Coronary artery (tissue), 2 donors: ENCODE measurements around the gene MTMR3.

Source experiments
- DNase-seq: peaks from one replicate; pipeline ENCODE4 v3.0.0-alpha.2; 2017; ENCODE audit warnings: low spot score
- H3K27ac ChIP-seq, 2 donors: fragments of 200-600 bp; sonication (generic); one replicate each; pipeline ENCODE4 v1.5.1; 2016 to 2019
- H3K4me3 ChIP-seq: fragments of 200-600 bp; sonication (generic); 2 replicates; pipeline ENCODE4 v1.5.1; 2016; ENCODE audit warnings: mild to moderate bottlenecking, moderate library complexity
- TF ChIP-seq, protein P1 (sequence below): fragments of 200-600 bp; sonication (generic); IDR thresholded peaks from one replicate; pipeline ENCODE4 v1.5.1; 2019; ENCODE audit warnings: antibody characterized with exemption

MTMR3 gene

GRCh38 chr22:29933619-29934018 lies 50.6 kb downstream of the MTMR3 start:
- Histone ChIP-seq H3K4me3 (no peak overlapping the region), H3K27ac (no peak overlapping the region)
- no peak for DNase-seq
- TF ChIP-seq, protein P1, sequence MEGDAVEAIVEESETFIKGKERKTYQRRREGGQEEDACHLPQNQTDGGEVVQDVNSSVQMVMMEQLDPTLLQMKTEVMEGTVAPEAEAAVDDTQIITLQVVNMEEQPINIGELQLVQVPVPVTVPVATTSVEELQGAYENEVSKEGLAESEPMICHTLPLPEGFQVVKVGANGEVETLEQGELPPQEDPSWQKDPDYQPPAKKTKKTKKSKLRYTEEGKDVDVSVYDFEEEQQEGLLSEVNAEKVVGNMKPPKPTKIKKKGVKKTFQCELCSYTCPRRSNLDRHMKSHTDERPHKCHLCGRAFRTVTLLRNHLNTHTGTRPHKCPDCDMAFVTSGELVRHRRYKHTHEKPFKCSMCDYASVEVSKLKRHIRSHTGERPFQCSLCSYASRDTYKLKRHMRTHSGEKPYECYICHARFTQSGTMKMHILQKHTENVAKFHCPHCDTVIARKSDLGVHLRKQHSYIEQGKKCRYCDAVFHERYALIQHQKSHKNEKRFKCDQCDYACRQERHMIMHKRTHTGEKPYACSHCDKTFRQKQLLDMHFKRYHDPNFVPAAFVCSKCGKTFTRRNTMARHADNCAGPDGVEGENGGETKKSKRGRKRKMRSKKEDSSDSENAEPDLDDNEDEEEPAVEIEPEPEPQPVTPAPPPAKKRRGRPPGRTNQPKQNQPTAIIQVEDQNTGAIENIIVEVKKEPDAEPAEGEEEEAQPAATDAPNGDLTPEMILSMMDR = no peak

- Histone ChIP-seq H3K27ac (no peak overlapping the region), H3K4me3 (no peak overlapping the region)
- TF ChIP-seq, protein P1 = no peak
- DNase-seq = no peak
Observed at GRCh38 chr22:29934596-29934995, 51.6 kb downstream of the MTMR3 start.

DNA sequence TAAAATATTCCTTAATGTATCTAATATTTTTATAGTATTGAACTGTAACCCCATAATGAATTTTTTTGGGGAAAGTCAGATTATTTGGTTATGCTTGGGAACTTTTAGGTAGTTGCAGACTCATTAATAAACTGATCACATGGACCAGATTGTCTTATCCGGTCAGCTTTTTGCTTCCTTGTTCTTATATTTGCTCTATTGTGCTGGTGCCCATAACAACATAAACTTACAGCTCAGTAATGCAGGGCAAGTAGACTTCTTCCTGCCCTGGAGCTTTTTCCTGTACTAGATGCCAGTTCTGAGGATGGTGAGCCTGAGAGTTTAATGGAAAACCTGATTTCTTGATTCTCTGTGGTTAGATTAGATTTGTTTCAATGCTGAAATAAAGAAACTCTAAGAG lies 53.2 kb downstream of the MTMR3 start:
- DNase-seq = no peak
- Histone ChIP-seq H3K4me3 (no peak overlapping the region), H3K27ac (no peak overlapping the region)
- TF ChIP-seq, protein P1 = no peak

- TF ChIP-seq, protein P1 = no peak
- DNase-seq = no peak
- Histone ChIP-seq H3K27ac (no peak overlapping the region), H3K4me3 (no peak overlapping the region)
Observed at GRCh38 chr22:29937940-29938693, 55.1 kb downstream of the MTMR3 start.

GRCh38 chr22:29940526-29940925 lies 57.6 kb downstream of the MTMR3 start:
- Histone ChIP-seq H3K27ac (no peak overlapping the region), H3K4me3 (no peak overlapping the region)
- DNase-seq = no peak
- TF ChIP-seq, protein P1 = no peak

DNA sequence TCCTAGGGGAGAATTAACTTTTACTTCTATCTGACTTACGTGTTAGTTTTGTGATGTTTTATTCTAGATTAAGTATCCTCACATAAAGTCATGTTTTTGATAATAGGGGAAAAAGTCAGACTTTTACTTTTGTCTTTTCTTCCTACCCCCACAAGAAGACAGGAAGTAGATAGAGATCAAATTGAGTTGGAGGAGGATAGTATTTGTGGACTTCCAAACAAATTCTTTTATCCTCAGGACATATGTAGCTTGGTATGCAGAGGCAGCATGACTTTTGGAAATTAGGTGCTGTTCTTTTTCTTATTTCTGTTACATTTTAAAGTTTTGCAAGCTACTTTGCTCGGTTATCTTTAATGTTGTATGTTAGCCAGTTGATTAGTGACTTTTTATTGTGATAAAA lies 61.4 kb downstream of the MTMR3 start:
- H3K4me3 ChIP-seq = no peak overlapping the region
- no peak for DNase-seq
- TF ChIP-seq, protein P1 = no peak
- no peak overlapping the region for H3K27ac ChIP-seq

DNA sequence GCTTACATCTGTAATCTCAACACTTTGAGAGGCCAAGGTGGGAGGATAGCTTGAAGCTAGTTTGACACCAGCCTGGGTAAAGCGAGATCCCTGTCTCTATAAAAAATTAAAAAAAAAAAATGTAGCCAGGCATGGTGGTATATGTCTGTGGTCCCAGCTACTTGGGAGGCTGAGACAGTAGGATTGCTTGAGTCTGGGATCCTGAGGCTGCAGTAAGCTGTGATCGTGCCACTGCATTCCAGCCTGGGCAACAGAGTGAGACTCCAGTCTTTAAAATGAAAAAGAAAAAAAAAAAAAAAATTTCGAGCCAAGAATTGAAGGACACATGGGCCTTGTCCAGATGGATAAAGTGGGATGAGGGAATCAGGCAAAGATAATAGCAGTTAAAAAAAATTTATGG lies 62.5 kb downstream of the MTMR3 start:
- no peak overlapping the region for H3K27ac ChIP-seq
- H3K4me3 ChIP-seq = no peak overlapping the region
- TF ChIP-seq, protein P1 = no peak
- no peak for DNase-seq
